ENCODE data around the gene TLCD4. TPM values are rescaled to one million over a fixed set of nuclear protein-coding genes. Genes with fewer than 3 reads are reported as not detected.
"Not testable (repeated sequence)": the region's sequence is repeated elsewhere in the genome, so short reads cannot be mapped to it uniquely, and the experiment has no call there.

The TLCD4 gene
- total RNA-seq: under 0.01 TPM in 2 replicates

- DNase-seq (ENCODE audit: low read depth in 2 of 2): peak; percentile 1 to 9
Observed at GRCh38 chr1:95117207-95118066, at the start of gene TLCD4. TLCD4 (plus strand) TSS chr1:95117355; CDS start chr1:95143902, 26,547 bp downstream.

GRCh38 chr1:95067568-95067967, 49.6 kb upstream of the TLCD4 start:
- DNase-seq (ENCODE audit: low read depth in 2 of 2): no peak

GRCh38 chr1:95068956-95069709, 48.0 kb upstream of the TLCD4 start:
- DNase-seq (ENCODE audit: low read depth in 2 of 2): no peak

GRCh38 chr1:95069710-95070093, 47.5 kb upstream of the TLCD4 start:
- DNase-seq (ENCODE audit: low read depth in 2 of 2): no peak

- no peak for DNase-seq (ENCODE audit: low read depth in 2 of 2)
Observed at GRCh38 chr1:95071539-95071938, 45.6 kb upstream of the TLCD4 start.

- DNase-seq (ENCODE audit: low read depth in 2 of 2): no peak
Observed at GRCh38 chr1:95072117-95072516, 45.0 kb upstream of the TLCD4 start.

- DNase-seq (ENCODE audit: low read depth in 2 of 2): peak; percentile 95 to 97
Observed at GRCh38 chr1:95072532-95073419, 44.4 kb upstream of the TLCD4 start, which contains the start of gene ALG14. ALG14 (minus strand) TSS chr1:95072951; CDS start chr1:95072898, 53 bp downstream.

- no peak for DNase-seq (ENCODE audit: low read depth in 2 of 2)
Observed at GRCh38 chr1:95073446-95073845, 43.7 kb upstream of the TLCD4 start.

- DNase-seq (ENCODE audit: low read depth in 2 of 2): no peak
Observed at GRCh38 chr1:95076034-95076433, 41.1 kb upstream of the TLCD4 start.

GRCh38 chr1:95080446-95080845, 36.7 kb upstream of the TLCD4 start:
- no peak for DNase-seq (ENCODE audit: low read depth in 2 of 2)

- no peak for DNase-seq (ENCODE audit: low read depth in 2 of 2)
Observed at GRCh38 chr1:95080879-95081278, 36.3 kb upstream of the TLCD4 start.

GRCh38 chr1:95084317-95085176, 32.6 kb upstream of the TLCD4 start:
- peak; percentile 38 to 40 for DNase-seq (ENCODE audit: low read depth in 2 of 2)

GRCh38 chr1:95085376-95085775, 31.8 kb upstream of the TLCD4 start:
- DNase-seq (ENCODE audit: low read depth in 2 of 2): no peak

- peak; percentile 19 to 80 for DNase-seq (ENCODE audit: low read depth in 2 of 2)
Observed at GRCh38 chr1:95086949-95087533, 30.1 kb upstream of the TLCD4 start.

GRCh38 chr1:95088303-95088702, 28.9 kb upstream of the TLCD4 start:
- no peak for DNase-seq (ENCODE audit: low read depth in 2 of 2)

GRCh38 chr1:95089650-95090287, 27.4 kb upstream of the TLCD4 start:
- DNase-seq (ENCODE audit: low read depth in 2 of 2): no peak

- DNase-seq (ENCODE audit: low read depth in 2 of 2): not testable (repeated sequence)
Observed at GRCh38 chr1:95091290-95091689, 25.9 kb upstream of the TLCD4 start.

- not testable (repeated sequence) for DNase-seq (ENCODE audit: low read depth in 2 of 2)
Observed at GRCh38 chr1:95092891-95093290, 24.3 kb upstream of the TLCD4 start.

GRCh38 chr1:95093296-95093695, 23.9 kb upstream of the TLCD4 start:
- no peak for DNase-seq (ENCODE audit: low read depth in 2 of 2)

- DNase-seq (ENCODE audit: low read depth in 2 of 2): no peak
Observed at GRCh38 chr1:95094923-95095322, 22.2 kb upstream of the TLCD4 start.

Data from lung microvascular endothelial cell (primary cell).